Lower lobe of right lung (tissue), 2 donors: Measurements from ENCODE around the gene LETM1. TPM values are rescaled to one million over a fixed set of nuclear protein-coding genes. Genes with fewer than 3 reads are reported as not detected.

Experiments
- ATAC-seq, 2 donors: fragments of 200-7000 bp; cut with Tn5 transposase; one replicate each; pipeline ENCODE4 v1.9.1; 2020 to 2022; ENCODE audit warnings: mild to moderate bottlenecking in 2 of 2, moderate library complexity in 2 of 2
- DNase-seq: peaks from one replicate; pipeline ENCODE4 v3.0.0-alpha.2; 2020
- H3K27ac ChIP-seq: fragments of 200-600 bp; one replicate; pipeline ENCODE4 v1.8.0; 2022
- H3K27me3 ChIP-seq: fragments of 200-600 bp; one replicate; pipeline ENCODE4 v1.8.0; 2022; ENCODE audit warnings: low read depth
- H3K36me3 ChIP-seq: fragments of 200-600 bp; one replicate; pipeline ENCODE4 v1.8.0; 2022; ENCODE audit warnings: mild to moderate bottlenecking
- H3K4me1 ChIP-seq: fragments of 200-600 bp; one replicate; pipeline ENCODE4 v1.8.0; 2022
- H3K4me3 ChIP-seq: fragments of 200-600 bp; one replicate; pipeline ENCODE4 v1.8.0; 2022; ENCODE audit warnings: mild to moderate bottlenecking
- H3K9me3 ChIP-seq: fragments of 200-600 bp; one replicate; pipeline ENCODE4 v1.8.0; 2022
- intact Hi-C: fragments of 100-400 bp; cut with DNase I; formaldehyde crosslinking; loops from one replicate; pipeline ENCODE4 v1.11.0; 2022
- total RNA-seq: library from RNA; stranded (reverse); fragmentation: NEBNext Ultra II Directional; extraction: Animal tissue kit (Norgen Biotek cat#: 25700); gene quantifications from one replicate; pipeline ENCODE4 v1.2.1, GENCODE V29; 2021
- TF ChIP-seq, protein P1 (sequence below): fragments of 200-600 bp; IDR thresholded peaks from one replicate; pipeline ENCODE4 v1.8.0; 2022; ENCODE audit warnings: antibody characterized with exemption, mild to moderate bottlenecking
- donor health status: DM: no; HTN: yes; CAD: no; lungs with severe emphysema.

Gene LETM1
- total RNA-seq, 1 donor from 2014 or later: 33.6 TPM

DNA sequence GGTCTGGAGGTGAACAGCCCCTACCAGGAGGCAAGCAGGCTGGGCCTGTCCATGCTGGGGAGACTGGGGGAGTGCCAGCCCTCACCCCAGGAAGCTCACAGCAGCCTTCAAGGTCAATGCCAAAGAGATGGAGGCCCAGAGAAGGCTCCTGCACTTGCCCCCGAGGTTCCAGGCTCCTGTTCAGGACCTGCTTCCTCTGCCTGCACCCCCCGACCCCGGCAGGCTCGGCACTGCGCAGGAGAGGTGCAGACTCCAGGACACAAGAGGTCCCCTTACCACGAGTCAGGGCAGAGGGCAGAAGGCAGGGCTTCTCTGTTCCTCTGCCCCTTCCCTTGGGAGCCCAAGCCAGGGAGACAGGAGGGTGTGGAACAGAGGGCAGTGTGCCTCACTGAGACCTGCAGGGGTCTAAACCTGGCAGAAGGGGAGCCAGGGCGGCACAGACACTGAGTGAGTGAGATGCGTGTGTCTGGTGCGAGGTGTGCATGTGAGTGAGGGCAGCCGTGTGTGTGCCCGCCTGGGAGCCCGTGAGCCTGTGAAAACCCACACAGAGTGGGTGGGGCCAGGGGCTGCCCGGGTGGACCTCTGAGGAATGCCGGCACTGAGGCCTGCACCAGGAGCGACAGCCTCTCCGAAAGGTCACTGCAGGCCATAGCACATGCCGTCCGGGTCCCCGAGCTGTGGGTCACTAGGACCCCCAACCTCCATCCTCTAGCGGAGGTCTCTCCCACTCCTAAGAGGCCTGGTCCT is 93.5 kb downstream of the LETM1 start:
- TF ChIP-seq, protein P1, sequence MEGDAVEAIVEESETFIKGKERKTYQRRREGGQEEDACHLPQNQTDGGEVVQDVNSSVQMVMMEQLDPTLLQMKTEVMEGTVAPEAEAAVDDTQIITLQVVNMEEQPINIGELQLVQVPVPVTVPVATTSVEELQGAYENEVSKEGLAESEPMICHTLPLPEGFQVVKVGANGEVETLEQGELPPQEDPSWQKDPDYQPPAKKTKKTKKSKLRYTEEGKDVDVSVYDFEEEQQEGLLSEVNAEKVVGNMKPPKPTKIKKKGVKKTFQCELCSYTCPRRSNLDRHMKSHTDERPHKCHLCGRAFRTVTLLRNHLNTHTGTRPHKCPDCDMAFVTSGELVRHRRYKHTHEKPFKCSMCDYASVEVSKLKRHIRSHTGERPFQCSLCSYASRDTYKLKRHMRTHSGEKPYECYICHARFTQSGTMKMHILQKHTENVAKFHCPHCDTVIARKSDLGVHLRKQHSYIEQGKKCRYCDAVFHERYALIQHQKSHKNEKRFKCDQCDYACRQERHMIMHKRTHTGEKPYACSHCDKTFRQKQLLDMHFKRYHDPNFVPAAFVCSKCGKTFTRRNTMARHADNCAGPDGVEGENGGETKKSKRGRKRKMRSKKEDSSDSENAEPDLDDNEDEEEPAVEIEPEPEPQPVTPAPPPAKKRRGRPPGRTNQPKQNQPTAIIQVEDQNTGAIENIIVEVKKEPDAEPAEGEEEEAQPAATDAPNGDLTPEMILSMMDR: no peak
- no peaks in the 10 kb centered on the region for H3K36me3 ChIP-seq
- H3K27me3 ChIP-seq: peaks cover 15% of the 10 kb centered on the region
- ATAC-seq (no peak), DNase-seq (no peak)
- H3K4me1 ChIP-seq: peaks cover 31% of the 10 kb centered on the region
- H3K9me3 ChIP-seq: no peaks in the 10 kb centered on the region
- H3K27ac ChIP-seq: no peak overlapping the region
- no peak overlapping the region for H3K4me3 ChIP-seq
- intact Hi-C loops: no loop called here

Other genes with a start within 250 kb of the LETM1 start
- gene FAM53A, start 171.8 kb downstream of the LETM1 start, total RNA-seq: 1.7 TPM
- 31.6 TPM for gene SLBP, start 143.8 kb downstream of the LETM1 start, total RNA-seq
- 30.9 TPM for gene TMEM129, start 134.8 kb downstream of the LETM1 start, total RNA-seq
- gene TACC3, start 134.6 kb downstream of the LETM1 start, total RNA-seq: 19.3 TPM
- gene FGFR3, start 62.9 kb downstream of the LETM1 start, total RNA-seq: 34.2 TPM
- 52.9 TPM for gene NSD2, start 15.2 kb upstream of the LETM1 start, total RNA-seq
- 22.6 TPM for gene NELFA, start 152.8 kb upstream of the LETM1 start, total RNA-seq
- gene NAT8L, start 203.2 kb upstream of the LETM1 start, total RNA-seq: 0.24 TPM